Activated effector memory CD4-positive, alpha-beta T cell treated with anti-CD3 and anti-CD28 coated beads, Interleukin-2, amount 50 U/mL, for 16 hours (primary cell): Measurements from ENCODE around the gene ACADL.
"Not testable (repeated sequence)": the region's sequence is repeated elsewhere in the genome, so short reads cannot be mapped to it uniquely, and the experiment has no call there.

ENCODE experiments used
- DNase-seq: peaks from one replicate; pipeline ENCODE4 v3.0.0-alpha.2; 2020

ACADL gene

DNA sequence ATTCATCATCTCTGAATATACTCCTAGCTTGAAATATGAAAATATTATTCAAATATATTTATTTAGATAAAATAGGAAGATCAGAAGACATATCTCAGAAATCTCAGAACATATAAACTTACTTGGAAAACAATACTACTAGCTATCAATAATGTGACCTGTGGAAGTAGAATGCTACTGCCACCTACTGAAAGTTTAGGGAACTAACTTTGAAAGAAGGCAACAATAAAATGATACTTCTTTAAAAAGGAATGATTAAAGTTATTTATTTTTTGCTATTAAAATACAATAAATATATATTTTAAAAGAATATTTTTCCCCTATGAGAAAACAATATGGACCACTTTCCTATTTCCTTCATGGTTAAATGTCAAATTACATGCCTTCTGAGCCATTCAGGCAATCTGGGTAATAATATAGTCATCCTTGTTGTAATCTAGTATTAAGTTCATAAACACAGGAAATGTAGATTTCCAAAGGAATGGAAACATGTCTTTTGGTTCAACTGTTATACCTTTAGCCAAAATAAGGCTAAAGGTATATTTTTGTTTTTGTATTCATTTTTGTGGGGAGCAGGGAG lies 26.0 kb downstream of the ACADL start:
- no peak for DNase-seq

DNA sequence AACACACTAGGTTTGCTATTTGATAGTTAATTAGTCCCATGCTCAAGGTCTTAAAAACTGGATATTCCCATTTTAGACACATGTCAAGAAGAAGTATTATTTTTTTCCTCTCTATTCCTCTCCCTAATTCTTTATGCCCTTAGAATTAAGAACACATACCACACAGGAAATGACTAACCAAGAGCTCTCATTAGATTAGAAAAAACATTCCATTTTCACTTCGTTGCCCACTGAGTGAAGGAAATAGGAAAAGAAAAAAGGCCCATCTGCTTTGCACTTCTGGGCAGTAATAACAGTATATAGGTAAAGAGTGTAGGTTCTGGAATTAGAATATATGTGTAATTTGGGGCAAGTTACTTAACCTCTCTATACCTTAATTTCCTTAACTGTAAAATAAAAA lies 26.9 kb downstream of the ACADL start:
- DNase-seq, result no peak

DNA sequence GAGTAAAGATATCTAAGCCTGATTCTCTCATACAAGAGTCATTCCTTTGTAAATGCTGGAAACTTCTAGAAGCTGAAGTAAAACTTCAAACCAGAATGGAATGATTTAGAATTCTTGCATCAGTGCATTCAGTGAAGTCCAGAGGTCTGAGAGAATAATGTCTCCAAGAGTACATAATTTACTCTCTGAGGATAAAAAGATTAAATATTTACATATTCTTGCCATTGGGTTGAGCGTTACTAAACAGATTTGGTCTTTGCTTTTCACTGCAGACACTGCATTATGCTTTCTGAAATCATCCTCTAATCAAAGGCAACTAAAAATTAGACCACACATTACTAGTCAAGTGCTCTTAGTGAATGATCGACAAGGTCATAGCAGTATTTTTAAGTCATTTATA lies 27.5 kb downstream of the ACADL start:
- no peak for DNase-seq

DNA sequence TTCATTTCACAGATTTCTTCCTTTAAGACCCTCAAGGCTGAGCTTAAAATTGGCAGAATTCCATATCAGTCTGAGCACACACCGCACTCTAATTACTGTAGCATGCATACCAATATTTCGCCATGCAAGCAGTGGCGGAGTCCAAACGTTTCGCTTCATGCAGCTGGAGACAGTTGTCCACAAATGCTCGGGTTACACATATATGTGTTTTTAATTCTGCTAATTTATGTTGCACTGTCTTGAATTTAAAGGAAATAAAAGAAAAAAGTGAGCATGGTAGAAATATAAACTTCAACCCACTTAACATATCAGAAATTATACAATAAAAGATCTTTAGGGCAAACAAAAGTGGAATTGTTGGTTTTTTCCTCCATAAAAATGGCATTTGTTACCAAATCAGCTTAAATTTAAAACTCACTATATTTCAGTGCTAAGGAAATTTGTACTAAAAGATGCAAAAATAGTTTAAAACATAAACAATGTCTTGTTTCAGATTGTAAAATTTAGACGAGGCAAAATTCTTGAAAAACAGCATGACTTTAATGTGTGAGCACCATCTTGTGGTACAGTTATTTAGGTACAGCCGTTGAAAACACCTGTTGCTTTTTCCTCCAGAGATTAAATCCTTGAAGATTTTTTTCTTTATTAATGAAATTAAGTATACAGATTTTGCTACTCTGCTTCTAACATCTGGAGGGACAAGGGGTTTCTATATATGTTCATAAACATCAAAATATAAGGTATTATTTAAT lies 30.0 kb downstream of the ACADL start:
- no peak for DNase-seq

DNA sequence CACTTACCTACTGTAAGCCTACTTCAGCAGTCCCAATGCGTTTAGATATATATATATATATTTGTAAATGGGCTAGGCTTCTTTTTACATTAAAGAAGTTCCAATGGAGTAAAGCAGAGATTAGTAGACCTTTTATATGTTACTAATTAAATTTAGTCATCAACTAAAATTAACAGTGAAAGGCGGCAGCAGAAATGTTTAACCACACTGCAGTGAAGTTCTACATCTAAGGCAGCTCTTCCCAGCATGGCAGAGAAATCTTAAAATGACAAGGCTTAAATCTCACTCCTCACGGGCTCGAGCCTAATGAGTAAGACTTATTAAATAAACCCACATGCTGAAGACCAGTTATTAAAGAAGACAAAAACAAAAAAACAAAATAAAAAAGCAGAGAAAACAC lies 34.9 kb downstream of the ACADL start:
- DNase-seq, result no peak

DNA sequence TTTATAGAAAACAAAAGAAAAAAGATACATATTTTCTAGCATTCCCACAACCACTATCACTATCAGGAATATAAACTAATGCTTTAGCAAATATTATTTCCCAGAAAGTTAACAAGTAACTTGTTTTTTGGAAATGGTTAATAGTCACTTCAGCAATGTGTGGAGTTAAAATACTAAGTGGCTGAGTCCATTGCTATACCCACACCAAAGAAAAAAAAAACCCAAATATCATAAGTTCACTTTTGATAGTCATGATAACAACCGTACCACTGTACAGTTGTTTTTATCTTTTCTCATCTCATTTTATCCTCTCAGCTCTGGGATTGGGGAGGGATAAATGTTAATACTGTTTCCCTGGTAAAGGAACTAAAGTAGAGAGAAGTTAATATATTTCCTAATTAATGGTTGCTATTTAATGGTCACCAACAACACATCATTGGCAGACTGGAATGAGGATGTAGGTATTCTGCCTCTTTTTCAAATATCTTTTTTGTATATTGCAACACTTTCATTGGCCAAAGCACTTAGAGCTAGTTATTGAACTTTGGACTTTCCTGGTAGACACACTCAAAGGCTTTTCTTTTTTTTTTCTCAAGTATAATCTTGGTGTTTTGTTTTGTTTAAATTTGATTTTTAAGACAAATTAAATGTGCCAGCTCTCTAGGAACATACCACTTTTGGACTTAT lies 35.7 kb downstream of the ACADL start:
- no peak for DNase-seq

DNA sequence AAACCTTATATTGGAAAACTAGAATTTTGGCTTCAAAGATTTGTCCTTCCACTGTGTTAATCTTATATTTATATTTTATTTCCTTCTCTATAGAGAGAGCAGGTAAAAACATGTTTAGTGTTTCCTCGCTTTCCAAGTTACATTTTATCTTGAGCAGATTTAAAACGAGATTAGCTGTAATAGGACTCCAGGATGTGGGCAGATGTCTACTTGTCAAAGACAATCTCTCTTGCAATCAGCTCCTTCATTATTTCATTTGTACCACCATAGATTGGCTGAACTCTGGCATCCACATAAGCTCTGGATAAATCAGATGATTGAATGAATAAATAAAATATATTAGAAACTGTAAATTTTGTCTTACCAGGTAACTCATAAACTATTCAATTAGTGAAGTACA lies 36.5 kb downstream of the ACADL start:
- no peak for DNase-seq

DNA sequence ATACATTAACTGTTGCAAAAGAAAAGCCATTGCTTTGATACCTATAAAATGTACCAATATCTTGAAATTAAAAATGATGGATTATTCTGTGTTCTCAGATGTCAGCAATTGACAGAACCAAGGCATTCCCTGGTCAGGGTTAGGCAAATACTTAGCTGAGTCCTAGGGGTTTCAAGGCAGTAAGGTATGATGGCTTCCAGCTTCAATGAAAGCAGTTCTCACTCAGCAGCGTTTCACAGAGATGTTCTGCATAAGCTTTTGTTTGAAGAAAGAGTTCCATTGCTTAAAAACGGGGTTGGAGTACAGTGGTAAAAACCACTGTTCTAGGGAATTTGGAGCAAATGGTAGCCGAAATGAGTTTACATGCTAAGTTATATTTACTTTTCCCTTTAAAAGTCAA lies 37.1 kb downstream of the ACADL start:
- DNase-seq, result no peak

DNA sequence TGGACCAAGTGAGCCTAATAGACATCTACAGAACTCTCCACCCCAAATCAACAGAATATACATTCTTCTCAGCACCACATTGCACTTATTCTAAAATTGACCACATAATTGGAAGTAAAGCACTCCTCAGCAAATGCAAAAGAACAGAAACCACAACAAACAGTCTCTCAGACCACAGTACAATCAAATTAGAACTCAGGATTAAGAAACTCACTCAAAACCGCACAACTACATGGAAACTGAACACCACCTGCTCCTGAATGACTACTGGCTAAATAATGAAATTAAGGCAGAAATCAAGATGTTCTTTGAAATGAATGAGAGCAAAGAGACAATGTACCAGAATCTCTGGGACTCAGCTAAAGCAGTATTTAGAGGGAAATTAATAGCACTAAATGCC lies 41.3 kb downstream of the ACADL start:
- DNase-seq, result not testable (repeated sequence)

DNA sequence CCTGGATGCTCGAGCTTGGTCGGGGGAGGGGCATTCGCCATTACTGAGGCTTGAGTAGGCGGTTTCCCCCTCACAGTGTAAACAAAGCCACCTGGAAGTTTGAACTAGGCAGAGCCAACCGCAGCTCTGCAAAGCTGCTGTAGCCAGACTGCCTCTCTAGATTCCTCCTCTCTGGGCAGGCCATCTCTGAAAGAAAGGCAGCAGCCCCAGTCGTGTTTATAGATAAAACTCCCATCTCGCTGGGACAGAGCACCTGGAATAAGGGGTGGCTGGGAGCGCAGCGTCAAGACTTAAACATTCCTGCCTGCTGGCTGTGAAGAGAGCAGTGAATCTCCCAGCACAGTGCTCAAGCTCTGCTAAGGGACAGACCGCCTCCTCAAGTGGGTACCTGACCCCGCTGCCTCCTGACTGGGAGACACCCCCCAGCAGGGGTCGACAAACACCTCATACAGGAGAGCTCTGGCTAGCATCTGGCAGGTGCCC lies 43.6 kb downstream of the ACADL start:
- DNase-seq, result peak; percentile 62

DNA sequence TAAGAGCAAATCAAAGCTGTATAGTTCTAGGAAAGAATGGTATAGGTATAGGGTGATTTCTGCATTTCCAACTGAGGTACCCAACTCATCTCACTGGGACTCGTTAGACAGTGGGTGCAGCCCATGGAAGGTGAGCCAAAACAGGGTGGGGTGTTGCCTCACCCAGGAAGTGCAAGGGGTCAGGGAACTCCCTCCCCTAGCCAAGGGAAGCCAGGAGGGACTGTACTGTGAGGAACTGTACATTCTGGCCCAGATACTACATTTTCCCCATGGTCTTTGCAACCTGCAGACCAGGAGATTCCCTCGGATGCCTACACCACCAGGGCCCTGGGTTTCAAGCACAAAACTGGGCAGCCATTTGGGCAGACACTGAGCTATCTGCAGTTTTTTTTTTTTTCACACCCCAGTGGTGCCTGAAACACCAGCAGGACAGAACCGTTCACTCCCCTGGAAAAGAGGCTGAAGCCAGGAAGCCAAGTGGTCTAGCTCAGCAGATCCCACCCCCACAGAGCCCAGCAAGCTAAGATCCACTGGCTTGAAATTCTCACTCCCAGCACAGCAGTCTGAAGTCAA lies 44.1 kb downstream of the ACADL start:
- DNase-seq, result not testable (repeated sequence)

DNA sequence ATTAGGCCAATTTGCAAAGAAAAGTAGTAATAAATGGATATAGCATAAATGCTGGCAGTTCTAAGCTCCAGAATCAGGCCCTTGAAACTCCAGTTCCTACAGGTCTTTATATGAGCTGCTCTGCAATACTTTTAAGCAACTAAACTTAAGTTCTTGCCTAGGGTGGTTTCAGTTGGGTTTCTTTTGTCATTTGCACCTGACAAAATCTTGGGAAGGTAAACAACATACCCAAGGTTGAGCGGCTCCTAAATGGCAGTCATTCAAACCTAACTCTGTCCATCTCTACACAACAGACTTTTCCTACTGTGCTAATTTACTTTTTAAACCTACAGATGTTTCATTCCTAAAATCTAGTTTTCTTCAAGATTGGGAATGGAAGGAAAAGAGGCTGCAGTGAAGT lies 44.8 kb downstream of the ACADL start:
- no peak for DNase-seq

DNA sequence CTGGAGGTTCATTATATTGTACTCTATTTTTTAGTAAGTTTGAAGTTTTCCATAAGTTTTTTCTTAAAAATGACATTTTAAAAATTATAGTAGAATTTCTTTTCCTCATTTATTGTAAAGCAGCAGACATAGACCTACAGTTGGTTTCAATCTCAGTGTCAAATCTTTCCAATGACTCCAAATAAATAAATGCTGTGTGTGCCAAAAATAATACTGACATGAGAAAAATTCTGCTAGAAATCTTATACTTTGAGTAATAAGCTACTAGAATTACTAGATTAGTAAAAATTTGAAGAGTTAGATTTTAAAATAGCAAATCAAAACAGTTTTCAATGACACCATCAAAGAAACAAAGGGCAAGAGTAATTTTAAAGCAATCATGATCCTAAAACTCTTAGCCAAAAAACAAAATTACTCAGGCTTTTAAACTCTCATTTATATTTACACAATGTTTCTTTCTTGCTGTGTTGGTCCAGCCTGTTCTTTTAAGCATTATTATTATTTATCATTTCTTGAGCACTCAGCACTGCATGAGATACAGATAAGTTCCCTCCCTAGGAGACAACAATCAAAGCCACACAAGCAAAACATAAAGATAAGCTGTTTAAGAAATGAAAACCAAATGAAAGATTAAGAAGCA lies 45.8 kb downstream of the ACADL start:
- DNase-seq, result no peak

DNA sequence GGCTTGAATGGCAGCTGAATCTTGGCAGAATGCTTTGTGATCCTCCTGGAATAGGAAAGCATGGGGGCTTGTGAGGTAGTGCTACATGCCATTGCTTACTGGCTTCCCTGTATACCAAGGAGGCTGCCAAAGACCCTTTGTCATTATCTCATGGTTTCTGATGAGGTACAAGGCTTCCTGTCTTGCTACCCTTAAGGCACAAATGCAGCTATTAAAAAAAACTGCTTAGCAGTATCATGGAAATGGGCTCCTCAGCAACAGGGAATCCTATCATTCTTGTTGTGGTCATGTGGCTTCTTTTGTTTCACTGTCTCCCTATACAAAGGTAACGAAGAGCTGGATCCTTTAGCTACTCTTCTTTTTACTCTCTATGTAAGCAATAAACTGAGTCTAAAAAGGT lies 47.5 kb downstream of the ACADL start:
- DNase-seq, result no peak

DNA sequence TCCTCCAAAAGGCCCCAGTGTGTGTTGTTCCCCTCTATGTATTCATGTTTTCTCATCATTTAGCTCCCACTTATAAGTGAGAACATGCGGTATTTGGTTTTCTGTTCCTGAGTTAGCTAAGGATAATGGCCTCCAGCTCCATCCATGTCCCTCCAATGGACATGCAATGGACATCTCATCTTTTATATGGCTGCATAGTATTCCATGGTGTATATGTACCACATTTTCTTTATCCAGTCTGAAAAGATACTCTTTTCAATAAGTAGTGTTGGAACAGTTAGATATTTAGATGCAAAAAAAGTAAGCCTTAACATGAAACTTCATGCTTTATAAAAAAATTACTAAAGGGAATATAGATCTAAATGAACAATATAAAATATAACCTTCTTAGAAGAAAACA lies 48.1 kb downstream of the ACADL start:
- DNase-seq, result not testable (repeated sequence)

DNA sequence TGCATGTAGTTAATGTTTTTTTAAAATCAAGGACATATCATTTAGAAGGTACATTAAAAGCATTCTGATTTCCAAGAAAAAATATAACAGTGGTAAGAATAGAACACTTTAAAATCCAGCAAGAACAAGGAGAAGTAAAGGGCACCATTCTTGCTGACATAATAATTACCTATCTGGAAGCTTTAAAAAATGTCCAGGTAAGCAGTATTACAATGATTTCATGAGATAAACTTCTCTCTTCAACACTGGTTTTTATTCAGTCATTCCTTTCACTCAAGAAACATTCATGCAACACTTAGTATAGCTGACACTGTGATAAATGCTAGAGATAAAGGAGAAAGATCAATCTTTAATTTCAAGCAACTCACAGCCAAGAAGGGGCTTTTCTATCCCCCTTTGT lies 51.2 kb downstream of the ACADL start:
- DNase-seq, result no peak

DNA sequence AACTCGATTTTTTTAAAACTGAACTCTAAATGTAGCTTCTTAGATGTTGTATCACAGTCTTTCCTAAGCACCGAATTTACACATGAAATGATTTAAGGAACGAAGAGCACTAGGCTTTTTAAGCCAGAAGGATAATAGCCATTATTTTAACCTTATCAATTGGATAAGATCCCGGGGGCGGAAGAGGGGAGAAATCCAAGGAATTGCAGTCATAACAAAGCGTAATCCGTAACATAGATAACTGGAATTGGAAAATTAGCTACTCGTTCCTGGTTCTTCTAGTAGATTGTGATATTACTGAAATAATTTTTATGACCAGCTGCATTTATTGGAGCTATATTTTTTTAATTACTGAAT lies 53.0 kb downstream of the ACADL start:
- DNase-seq, result no peak

DNA sequence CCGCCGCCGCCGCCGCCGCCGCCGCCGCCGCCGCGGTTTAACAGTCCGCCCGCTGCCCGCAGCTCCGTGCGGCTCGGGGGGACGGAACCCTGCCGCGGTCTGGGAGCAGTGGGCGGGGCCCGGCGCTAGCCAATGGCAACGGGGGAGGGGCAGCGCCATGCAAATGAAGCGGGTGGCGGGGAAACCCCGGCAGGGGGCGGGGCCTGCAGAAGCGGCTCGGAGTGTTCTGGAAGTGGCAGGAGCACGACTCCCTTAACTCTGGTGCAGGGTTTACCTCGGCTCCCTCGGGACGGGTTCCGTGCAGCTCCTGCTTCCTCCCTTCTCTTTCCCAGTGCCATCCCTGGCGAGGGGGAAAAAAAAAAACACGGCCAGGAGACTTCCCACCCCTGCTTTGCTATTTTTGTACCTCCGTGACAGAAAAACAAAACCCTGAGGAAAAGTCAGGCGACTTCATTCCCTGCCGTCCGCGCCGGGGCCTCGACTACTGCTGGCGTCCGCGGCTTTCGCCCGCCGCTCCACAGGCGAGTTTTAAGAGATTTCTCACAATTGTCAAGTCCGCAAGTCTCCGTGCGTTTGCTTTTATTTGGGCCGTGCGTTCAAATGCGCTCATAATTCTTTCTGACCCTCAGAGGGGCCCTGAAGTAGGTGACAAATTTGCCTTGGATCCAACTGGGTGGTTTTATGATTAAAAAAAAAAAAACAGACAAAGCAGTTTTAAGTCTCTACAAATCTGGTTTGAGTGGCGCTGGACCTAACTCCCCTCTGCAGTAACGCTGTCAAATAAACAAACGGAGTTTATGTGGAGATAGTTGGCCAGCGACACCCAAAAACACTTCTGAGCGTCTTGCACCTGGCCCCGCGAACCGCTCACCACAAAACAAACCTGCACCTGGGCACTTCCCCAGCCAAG lies 53.7 kb downstream of the ACADL start, which contains the start of gene KANSL1L:
KANSL1L (minus strand) TSS at position 101 of the 910 bp plus-strand sequence. CDS start 16,827 bp downstream, outside the sequence.
- DNase-seq, result peak; percentile 99

DNA sequence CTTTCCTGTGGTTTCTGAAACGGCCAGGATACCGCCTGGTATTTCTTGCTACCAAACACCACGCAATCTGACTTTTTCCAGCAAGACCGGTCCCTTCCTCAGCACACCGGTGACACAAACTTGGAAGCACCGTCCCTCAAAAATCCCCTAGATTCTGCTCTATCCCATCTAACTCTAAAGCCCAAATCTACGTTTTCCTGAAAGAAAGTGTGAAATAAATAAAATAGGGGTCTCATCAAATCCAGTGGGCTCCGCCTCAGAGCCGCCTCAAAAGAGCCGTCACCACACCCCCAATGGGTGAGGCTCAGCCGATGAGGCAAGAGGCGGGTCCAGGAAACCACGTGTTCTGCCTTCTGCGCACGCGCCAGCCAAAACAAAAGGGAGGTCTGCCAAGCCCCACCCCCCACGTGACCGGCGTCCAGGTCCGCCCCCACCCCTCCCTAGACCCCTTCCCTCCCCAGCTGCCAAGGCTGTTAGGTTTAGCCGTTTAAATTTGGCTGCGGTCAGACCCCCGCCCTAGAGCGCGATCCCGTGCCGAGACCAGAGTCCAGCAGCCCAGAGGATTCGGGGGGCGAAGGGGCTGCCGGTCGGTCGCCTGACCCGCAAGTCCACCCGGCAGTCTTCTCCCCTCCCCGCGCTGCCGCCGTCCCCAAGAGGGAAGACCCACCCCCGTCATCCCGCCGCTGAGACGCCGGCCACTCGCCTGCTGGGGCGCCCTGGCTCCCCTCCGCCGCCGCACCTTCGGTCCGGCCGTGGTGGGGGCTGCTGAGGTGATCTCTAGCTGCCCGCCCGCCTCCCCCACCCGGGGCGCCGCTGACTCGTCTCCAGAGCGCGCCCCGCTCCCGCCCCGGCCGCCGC lies 54.6 kb downstream of the ACADL start:
- DNase-seq, result peak; percentile 98

DNA sequence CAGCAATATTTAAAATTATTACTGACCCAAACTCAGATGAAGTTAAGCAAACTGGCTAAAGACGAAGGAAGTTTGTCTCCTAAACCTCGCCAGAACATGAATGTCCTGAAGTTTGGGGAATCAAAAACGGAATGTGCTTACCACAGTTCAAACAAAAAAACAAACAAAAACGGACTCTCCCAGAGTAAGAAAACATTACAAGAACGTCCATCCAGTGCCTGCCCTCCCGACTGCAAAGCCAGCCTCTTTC lies 55.1 kb downstream of the ACADL start:
- no peak for DNase-seq

DNA sequence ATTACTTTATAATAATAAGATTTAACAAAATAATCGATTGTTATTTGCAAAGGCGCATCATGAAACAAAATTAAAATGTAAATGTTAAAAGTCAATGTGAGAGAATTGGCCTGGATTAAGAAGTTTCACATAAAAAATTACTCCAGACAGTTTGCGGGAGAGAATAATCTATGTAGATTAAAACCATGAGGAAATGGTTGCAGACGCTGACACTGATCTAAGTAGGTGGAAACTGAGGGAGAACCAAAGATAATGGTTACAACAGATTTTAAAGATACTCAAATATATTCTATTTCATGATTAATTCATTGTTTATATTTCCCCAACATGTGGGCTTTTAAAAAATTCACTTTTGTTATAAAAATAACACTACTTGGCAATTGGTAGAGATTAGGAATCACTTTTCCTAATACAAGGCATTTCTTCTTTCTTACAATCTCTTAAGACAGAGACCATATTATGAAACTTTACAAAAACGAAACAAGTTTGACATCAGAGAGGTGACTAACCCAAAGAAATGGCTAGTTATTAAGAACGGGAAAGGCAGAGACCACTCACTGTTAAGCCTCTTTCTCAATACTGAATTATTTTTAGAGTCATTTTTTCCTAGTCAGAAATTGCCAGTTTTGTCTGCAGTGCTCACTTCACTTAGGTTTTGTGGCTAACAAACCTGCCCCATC lies 55.6 kb downstream of the ACADL start:
- DNase-seq, result no peak
